NCI-H187 (cell line): ENCODE measurements around the gene PCBP3.

ENCODE experiments used
- DNase-seq, 2 experiments: peaks; one replicate each; lab custom pipeline; 2025; lab: John Stamatoyannopoulos, UW

PCBP3 gene

DNA sequence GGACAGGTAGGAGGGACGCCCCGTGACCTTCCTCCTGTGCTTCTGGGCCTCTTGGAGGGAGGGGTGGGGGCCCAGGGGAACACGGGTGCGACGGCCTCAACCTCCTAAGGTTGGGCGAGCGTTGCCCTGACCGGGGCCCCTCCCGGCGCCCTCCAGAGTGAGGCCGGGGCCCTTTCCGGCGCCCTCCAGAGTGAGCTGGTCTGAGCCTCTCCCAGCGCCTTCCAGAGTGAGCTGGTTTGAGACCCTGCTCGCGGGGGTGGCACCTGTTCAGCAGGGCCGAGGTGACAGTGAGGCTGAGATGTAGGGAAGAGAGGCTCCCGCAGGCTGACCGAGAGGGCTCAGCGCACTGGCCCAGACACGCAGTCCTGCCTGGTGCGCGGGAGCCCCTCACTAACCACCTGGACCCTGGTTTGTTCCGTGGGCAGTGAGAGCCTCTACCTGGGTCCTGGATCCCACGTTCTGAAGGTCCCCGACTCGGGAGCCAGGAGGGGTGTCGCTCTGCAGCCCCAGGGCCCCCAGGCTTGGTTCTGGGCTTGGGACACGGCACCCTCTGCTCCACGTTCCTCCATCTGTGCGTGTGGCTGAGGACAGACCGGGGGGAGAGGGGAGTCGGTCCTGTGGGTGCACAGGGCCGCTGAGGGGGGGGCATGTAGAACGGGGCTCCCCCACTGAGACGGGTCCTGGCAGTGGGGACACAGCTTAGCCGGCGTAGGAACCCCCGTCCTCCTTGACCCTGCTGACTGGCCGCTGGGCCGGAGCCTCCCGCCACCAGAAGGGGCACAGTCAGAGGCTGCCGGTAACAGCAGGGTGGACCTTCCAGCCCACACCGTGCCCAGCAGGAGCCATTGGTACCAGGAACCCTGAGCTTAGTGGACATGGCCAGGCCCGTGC, 339.5 kb downstream of the PCBP3 start:
- DNase-seq: no peak

GRCh38 chr21:45983649-45983965, 340.1 kb downstream of the PCBP3 start:
- no peak for DNase-seq

- no peak for DNase-seq
Observed at GRCh38 chr21:45983981-45984551, 340.5 kb downstream of the PCBP3 start.

GRCh38 chr21:45984584-45985095, 341.1 kb downstream of the PCBP3 start:
- no peak for DNase-seq

DNA sequence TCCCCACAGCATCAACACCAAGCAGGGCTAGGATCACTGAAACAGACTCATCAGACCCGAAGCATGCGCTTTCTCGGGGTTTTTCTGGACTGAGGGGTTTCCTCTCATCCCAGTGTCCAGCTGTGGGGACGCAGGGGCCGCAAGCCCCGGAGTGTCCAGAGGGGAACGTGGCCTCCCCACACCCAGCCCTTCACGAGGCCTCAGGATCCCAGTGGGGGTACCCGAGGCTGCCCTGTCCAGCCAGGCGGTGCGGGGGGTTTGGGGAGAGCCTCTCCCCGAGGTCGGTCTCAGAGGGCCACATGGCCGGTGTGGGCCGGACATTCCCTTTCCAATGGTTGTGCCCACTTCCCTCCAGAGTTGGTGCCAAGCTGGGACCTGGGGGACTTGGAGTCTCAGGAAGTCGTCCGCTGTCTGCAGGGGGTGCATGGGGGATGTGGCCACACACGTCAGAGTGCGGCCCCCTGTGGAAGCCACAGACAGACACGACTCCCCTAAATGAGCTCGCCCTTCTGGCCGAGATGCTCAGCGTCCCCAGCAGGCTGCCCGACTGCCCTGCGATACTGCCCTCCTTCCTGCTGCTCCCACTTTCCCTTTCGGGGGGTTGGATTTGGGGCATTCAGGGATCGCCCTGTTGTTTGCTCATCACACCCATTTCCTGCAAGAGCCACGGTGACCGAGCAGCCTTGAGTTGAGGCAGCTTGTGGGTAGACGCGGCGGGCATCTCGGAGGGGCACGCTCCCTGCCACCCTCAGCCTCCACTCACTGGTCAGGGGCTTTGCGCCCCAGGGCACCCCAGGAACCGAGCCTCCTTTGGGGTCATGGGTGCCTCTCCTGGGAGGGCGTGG, 342.2 kb downstream of the PCBP3 start:
- DNase-seq: no peak

GRCh38 chr21:45986316-45987051, 343.0 kb downstream of the PCBP3 start:
- DNase-seq: no peak

- DNase-seq: no peak
Observed at GRCh38 chr21:45987121-45987711, 343.7 kb downstream of the PCBP3 start.

DNA sequence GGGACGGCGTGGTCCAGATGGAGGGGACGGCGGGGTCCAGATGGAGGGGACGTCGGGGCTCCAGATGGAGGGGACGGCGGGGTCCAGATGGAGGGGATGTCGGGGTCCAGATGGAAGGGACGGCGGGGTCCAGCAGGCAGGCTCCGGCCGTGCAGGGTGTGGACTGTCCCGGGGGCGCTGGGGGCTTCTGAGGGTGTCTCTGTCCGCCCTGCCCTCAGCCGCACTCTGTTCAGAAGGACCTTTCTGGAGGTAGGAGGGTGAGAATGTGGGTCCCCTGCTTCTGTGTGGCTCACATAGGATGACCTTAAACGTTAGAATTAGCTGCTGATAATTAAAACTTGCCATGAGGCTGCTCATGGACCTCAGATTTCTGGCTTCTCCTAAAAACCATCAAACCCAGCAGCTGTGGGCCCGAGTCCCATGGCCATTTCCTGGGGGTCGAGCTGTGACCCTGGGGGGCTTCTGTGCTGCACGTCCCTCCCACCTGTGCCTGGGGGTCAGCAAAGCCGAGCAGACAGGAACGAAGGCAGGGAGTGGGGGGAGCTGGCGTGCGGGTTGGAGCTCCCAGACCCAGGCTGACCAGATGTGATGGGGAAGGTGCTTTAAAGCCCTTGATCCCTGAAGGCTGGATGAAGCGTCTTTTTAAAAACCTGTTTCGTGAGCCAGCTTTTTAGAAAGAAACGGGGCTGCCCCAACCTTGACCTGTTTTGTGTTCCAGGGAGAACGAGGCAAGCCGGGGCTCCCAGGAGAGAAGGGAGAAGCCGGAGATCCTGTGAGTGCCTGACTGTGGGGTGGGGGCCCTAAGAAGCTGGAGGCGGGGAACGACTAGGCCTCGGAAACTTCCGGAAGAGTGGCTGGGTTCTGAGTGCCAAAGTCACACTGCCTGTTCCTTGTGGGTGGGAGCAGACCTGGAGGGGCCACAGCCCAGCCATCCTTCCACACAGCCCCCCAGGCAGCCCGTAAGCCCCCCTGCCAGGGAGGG, 345.1 kb downstream of the PCBP3 start:
- DNase-seq: no peak

GRCh38 chr21:45989355-45990048, 346.0 kb downstream of the PCBP3 start:
- DNase-seq: no peak

GRCh38 chr21:45990049-45990711, 346.7 kb downstream of the PCBP3 start:
- no peak for DNase-seq

DNA sequence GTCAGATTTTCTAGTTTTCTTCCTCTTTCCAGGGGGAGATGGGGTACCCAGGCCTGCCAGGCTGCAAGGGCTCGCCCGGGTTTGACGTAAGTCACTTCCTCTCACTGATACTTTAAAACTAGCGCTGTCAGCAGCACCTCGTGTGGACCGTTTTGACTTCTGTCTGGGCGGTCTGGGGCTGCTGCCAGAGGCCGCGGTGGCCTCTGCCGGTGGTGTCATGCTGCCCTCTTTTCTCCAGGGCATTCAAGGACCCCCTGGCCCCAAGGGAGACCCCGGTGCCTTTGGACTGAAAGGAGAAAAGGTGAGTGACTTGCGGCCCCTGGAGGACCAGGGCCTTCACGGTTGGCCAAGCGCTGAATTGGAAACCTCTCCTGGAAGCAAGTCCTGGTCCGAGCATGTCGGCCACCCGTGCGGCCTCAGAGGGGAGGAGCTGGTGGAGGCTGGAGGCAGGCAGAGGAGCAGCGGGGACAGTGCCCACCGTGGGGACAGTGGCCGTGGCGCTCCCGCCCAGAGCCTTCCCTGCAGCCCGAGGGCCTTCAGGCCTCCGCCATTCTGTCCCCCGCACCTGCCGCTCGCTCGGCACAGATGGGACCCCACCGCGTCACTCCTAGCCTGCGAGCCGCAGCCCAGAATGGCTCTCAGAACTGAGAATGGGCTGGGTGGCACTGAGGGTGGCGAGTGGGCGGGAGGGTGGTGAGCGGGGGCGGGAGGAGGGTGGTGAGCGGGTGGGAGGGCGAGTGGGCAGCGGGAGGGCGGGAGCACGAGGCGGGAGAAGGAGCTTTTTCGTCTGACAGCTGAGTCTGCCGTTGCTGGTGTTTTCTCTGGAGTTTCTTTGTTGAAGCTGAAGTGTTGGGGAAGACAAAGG, 347.4 kb downstream of the PCBP3 start:
- DNase-seq: no peak

- DNase-seq: no peak
Observed at GRCh38 chr21:45991606-45992300, 348.2 kb downstream of the PCBP3 start.
